Testis (tissue), 2 donors: ENCODE data around the gene LTA4H.

ENCODE experiments used
- CTCF ChIP-seq, 3 experiments: fragments of 450-650 bp in 2 of 3; fragments of 200-600 bp in 1 of 3; sonication (generic) in 1 of 3; IDR thresholded peaks; one replicate each; pipeline ENCODE4 v1.5.1; 2016 to 2019; ENCODE audit warnings: antibody characterized with exemption in 3 of 3, mild to moderate bottlenecking in 2 of 3, moderate library complexity in 1 of 3
- POLR2A ChIP-seq: fragments of 450-650 bp; IDR thresholded peaks from one replicate; pipeline ENCODE4 v1.6.1; 2017; ENCODE audit warnings: antibody characterized with exemption, mild to moderate bottlenecking, moderate library complexity

DNA sequence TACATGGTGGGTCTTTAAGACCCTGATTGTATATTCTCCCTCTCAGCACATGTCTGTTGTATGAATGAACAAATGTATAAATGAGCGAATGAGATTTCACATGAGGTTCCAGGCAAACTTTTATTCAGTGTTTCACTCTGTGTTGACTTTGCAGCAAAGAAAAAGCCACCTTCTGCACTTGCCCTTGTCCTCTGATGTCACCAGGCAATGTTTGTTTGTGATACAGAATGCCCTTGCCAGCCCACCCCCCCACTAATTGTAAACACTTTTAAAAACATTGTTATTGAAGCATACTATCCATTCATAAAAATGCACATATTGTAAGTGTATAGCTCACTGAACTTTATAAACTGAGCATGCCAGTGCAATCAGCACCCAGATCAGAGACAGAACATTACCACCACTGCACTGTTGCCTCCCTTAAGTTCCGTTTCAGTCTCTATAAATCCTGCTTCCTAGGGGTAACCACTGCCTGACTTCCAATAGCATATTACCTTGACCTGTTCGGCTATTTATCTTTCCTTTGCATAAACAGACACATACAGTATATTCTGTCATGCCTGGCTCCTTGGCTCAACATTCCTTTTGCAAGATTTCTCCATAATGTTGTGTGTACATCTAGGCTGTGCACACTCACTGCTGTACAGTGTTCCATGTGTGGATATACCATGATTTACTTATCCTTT is 11.3 kb upstream of the LTA4H start:
- TF ChIP-seq CTCF (IDR thresholded peaks at IDR 0.05), result no peak
- TF ChIP-seq POLR2A, result no peak
